Measurements from ENCODE around the gene CPT1B. TPM values are rescaled to one million over a fixed set of nuclear protein-coding genes. Genes with fewer than 3 reads are reported as not detected.

CPT1B gene
- total and polyA plus RNA-seq, 2 donors (not counting 1 experiment from before 2014, with no cell fraction given), result 0.82 to 4.8 TPM

- H3K36me3 ChIP-seq (ENCODE audit: control insufficient read depth, insufficient read depth, low read length), result no peaks in the 10 kb centered on the region
- H3K4me2 ChIP-seq (ENCODE audit: extremely low read depth, insufficient read depth, low read length), result no peak overlapping the region
- no peak for DNase-seq (ENCODE audit: low read depth in 2 of 2)
Measured at GRCh38 chr22:50569896-50570535, 8.2 kb downstream of the CPT1B start.

DNA sequence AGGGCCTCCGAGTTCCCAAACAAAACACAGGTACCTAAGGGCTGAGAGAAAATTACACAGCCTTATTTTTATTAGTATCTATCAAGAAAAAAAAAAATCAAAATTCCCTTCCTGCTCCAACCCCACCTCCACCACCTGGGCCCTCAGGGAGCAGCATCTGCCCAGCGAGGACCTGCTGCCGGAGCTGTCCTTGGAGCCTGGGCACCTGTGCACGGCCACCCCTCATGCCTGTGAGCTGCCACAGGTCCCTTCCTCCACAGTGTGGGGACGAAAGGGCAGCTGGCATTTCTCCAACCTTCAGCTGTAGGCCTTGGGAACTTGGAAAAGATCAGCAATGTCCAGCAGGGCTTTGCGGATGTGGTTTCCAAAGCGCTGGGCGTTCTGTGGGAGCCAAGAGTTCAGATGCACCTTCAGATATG lies 9.2 kb downstream of the CPT1B start:
- Histone ChIP-seq H3K27me3 (ENCODE audit: control insufficient read depth, insufficient read depth, low read length) (no peaks in the 10 kb centered on the region), H3K36me3 (ENCODE audit: control insufficient read depth, insufficient read depth, low read length) (no peaks in the 10 kb centered on the region), H3K27ac (ENCODE audit: insufficient read depth, low read length) (no peak overlapping the region), H2AFZ (ENCODE audit: low read length) (no peak overlapping the region), H3K4me3 (replicated peaks in 1 of 4; ENCODE audit: control extremely low read depth in 1 of 4, insufficient read depth in 1 of 4, low read depth in 3 of 4, low read length in 4 of 4) (no peak overlapping the region), H3K4me2 (ENCODE audit: extremely low read depth, insufficient read depth, low read length) (no peak overlapping the region), H4K20me1 (ENCODE audit: control insufficient read depth, extremely low read depth, insufficient read depth, low read length) (no peaks in the 10 kb centered on the region), H3K9ac (ENCODE audit: insufficient read depth, low read length) (no peak overlapping the region), H3K79me2 (ENCODE audit: control insufficient read depth, insufficient read depth, low read length) (no peaks in the 10 kb centered on the region), H3K9me3 (ENCODE audit: control insufficient read depth, insufficient read depth, low read depth, low read length) (no peaks in the 10 kb centered on the region), H3K4me1 (ENCODE audit: control insufficient read depth, extremely low read depth, insufficient read depth, low read length) (no peaks in the 10 kb centered on the region)
- TF ChIP-seq CTCF (conservative IDR thresholded peaks at IDR 0.05 in 1 of 2, IDR thresholded peaks at IDR 0.05 in 1 of 2; ENCODE audit: low read depth in 1 of 2, low read length in 2 of 2) (no peak), EZH2 (IDR thresholded peaks at IDR 0.05; ENCODE audit: low read length, missing control alignments) (no peak)
- no peak for DNase-seq (ENCODE audit: low read depth in 2 of 2)

More at GRCh38 chr22:50569896-50570535, 8.2 kb downstream of the CPT1B start:
- TF ChIP-seq EZH2 (IDR thresholded peaks at IDR 0.05; ENCODE audit: low read length, missing control alignments), result no peak
- no peak for TF ChIP-seq CTCF (conservative IDR thresholded peaks at IDR 0.05 in 1 of 2, IDR thresholded peaks at IDR 0.05 in 1 of 2; ENCODE audit: low read depth in 1 of 2, low read length in 2 of 2)
- H3K9me3 ChIP-seq (ENCODE audit: control insufficient read depth, insufficient read depth, low read depth, low read length), result no peaks in the 10 kb centered on the region
- no peaks in the 10 kb centered on the region for H3K79me2 ChIP-seq (ENCODE audit: control insufficient read depth, insufficient read depth, low read length)
- H2AFZ ChIP-seq (ENCODE audit: low read length), result no peak overlapping the region
- H3K27me3 ChIP-seq (ENCODE audit: control insufficient read depth, insufficient read depth, low read length), result no peaks in the 10 kb centered on the region
- no peak overlapping the region for H3K27ac ChIP-seq (ENCODE audit: insufficient read depth, low read length)
- H3K4me1 ChIP-seq (ENCODE audit: control insufficient read depth, extremely low read depth, insufficient read depth, low read length), result no peaks in the 10 kb centered on the region
- H4K20me1 ChIP-seq (ENCODE audit: control insufficient read depth, extremely low read depth, insufficient read depth, low read length), result no peaks in the 10 kb centered on the region
- no peak overlapping the region for H3K4me3 ChIP-seq (replicated peaks in 1 of 4; ENCODE audit: control extremely low read depth in 1 of 4, insufficient read depth in 1 of 4, low read depth in 3 of 4, low read length in 4 of 4)
- no peak overlapping the region for H3K9ac ChIP-seq (ENCODE audit: insufficient read depth, low read length)

GRCh38 chr22:50568626-50569025 lies 9.6 kb downstream of the CPT1B start:
- Histone ChIP-seq H3K9ac (ENCODE audit: insufficient read depth, low read length) (no peak overlapping the region), H3K4me1 (ENCODE audit: control insufficient read depth, extremely low read depth, insufficient read depth, low read length) (no peaks in the 10 kb centered on the region), H3K27me3 (ENCODE audit: control insufficient read depth, insufficient read depth, low read length) (no peaks in the 10 kb centered on the region), H3K27ac (ENCODE audit: insufficient read depth, low read length) (no peak overlapping the region), H4K20me1 (ENCODE audit: control insufficient read depth, extremely low read depth, insufficient read depth, low read length) (no peaks in the 10 kb centered on the region), H3K4me3 (replicated peaks in 1 of 4; ENCODE audit: control extremely low read depth in 1 of 4, insufficient read depth in 1 of 4, low read depth in 3 of 4, low read length in 4 of 4) (no peak overlapping the region), H3K36me3 (ENCODE audit: control insufficient read depth, insufficient read depth, low read length) (no peaks in the 10 kb centered on the region), H3K9me3 (ENCODE audit: control insufficient read depth, insufficient read depth, low read depth, low read length) (no peaks in the 10 kb centered on the region), H3K4me2 (ENCODE audit: extremely low read depth, insufficient read depth, low read length) (no peak overlapping the region), H3K79me2 (ENCODE audit: control insufficient read depth, insufficient read depth, low read length) (no peaks in the 10 kb centered on the region), H2AFZ (ENCODE audit: low read length) (no peak overlapping the region)
- TF ChIP-seq EZH2 (IDR thresholded peaks at IDR 0.05; ENCODE audit: low read length, missing control alignments) (no peak), CTCF (conservative IDR thresholded peaks at IDR 0.05 in 1 of 2, IDR thresholded peaks at IDR 0.05 in 1 of 2; ENCODE audit: low read depth in 1 of 2, low read length in 2 of 2) (no peak)
- DNase-seq (ENCODE audit: low read depth in 2 of 2), result no peak
